Measurements from ENCODE around the gene EMILIN2. TPM values are rescaled to one million over a fixed set of nuclear protein-coding genes. Genes with fewer than 3 reads are reported as not detected.
"Not testable (repeated sequence)": the region's sequence is repeated elsewhere in the genome, so short reads cannot be mapped to it uniquely, and the experiment has no call there.

Gene EMILIN2
- total RNA-seq, 1 experiment from 2014 or later = 3.0 TPM

DNA sequence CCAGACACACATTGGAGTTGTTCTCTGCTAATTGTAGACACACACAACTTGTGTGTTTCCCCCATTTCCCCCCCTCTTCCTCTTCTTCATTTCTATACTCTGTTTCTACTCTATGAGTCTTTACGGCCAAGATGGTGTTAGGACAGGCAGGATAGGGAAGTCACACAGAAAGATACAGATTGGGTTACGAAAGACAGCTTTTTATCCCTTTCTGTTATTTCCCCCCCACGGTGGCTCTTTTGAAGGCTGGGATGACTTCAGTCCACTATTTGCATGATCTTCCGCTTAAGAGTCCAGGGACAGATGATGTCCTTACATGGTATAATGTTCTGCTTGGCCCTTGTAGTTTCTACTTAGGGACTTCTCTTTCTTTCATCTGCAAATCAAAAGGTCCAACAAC lies 1.6 kb upstream of the EMILIN2 start:
- no peak for DNase-seq (ENCODE audit: low spot score)

DNA sequence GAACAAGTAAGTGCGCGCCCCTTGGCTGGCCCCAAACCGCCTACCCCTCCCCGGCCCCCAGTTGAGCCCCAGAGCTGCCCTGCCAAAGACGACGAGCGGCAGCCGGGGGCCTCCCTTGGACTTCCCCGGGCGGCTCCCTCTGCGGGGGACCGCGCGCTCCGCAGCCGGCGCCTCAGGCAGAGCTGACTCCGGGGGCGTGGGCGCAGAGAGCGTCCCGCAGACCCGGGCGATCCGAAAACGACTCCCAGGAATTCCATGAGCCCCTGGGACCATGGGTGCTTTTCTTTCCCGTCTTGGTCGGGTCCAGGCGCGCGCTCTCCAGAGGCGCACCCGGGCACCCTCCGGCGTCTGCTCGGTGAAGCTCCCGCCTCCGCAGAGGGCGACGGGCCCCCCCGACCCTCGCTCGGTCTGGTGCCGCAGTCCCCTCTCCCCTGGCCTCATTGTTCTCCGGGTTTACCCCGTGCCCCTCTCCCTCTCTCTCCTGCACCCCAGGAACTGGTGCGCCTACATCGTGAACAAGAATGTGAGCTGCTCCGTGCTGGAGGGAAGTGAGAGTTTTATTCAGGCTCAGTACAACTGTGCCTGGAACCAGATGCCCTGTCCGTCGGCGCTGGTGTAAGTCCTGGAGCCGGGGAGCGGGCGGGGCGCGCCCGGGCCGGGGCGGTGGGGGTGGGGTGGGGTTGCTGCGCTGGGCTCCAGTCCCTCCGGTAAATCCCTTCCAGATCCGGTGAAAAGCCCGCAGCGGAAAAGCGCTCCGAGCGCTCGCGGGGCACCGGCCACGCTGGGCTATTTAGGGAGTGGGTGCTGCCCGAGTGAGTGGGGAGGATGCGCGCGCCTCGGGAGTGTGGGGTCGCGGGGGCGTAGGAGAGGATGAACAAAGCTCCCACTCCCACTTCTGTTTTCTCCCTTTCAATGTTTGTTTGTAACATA lies 776 bp downstream of the EMILIN2 start:
- DNase-seq (ENCODE audit: low spot score) = no peak

DNA sequence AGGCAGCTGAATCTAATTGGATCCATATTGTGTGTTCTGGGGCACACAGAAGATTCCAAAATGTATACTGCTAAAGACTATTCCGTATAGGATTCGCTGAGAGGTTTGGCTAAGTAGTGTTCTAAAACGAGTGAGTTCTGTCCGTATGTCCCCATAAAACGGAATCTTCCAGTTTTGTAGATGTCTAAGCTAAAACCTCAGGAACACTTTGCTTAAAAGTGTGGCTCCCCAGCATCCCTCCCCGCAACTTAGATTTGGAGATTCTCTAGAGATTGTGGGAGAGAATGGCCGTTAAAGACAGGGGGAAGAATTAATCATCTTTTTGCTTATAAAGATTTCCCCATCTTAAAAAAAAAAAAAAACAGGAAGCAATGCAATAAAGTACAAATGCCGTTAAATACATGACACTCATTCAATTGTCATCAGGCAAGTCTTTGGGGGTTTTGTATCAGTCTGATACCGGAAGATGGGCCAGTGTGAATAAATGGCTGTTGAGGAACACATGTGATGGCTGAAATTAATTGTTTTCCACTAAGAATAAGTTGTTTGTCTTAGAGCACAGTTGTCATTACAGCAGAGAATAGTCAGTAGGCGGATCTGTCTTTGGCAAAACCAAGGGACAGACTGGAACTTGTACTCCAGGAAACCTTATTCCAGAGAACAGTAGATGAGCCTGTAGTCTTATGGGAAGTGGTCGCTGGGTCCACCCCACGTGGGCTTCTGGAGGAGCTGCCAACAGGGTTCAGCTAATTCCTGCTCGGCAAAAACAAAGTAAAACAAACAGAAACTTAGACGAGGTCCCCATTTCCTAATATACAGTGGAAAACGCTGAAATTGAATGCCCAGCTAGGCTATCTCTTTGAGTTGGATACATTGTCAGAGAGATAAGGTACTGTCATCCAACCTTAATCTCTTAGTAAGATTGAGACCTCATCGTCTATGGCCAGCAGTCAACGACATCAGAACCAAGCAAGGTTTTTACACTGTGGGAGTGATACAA lies 1.7 kb downstream of the EMILIN2 start:
- DNase-seq (ENCODE audit: low spot score) = no peak

DNA sequence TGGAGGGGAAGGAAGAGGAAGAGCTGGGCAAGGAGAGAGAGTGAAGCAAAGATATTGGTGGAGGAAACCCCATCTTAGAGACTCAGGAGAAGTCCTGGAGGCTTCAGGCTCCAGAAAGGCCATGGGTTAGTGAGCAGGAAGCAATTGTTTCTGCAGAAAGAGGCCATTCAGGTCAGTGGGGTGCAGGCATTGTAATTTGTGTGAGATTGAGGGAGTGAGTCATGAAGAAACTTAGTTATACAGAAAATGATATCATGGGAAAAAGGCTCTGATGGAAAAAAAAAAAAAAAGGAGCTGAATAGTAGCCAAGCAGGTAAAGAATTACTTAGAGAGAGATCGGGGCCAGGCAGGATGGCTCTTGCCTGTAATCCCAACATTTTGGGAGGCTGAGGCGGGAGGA lies 4.0 kb downstream of the EMILIN2 start:
- DNase-seq (ENCODE audit: low spot score) = no peak

DNA sequence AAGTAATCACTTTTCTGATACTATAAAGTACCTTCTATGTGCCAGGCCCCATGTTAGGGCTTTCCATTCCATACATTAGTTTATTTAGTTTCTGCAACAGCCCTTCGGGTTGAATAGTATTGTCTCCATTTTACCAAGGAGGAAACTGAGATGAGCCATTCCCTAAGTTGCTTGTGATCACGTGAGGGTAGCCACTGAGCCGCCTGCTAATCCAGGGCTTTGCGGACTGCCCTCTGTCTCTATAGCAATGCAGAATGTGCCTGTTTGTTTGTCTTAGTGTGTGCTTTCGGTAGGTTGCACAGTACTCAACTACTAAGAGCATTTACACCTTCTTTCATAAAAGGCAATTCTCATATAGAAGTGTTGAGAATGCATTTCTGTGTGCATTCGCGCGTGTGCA lies 5.0 kb downstream of the EMILIN2 start:
- DNase-seq (ENCODE audit: low spot score) = no peak

DNA sequence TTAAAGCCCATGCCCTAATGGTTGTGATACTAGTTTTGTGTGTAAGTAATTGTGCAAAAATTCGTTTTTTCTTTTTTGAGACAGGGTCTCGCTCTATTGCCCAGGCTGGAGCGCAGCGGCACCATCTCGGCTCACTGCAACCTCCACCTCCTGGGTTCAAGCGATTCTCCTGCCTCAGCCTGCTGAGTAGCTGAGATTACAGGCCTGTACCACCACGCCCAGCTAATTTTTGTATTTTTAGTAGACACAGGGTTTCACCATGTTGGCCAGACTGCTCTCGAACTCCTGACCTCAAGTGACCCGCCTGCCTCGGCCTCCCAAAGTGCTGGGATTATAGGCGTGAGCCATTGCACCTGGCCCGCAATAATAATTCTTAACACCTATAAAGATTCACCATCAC lies 5.7 kb downstream of the EMILIN2 start:
- not testable (repeated sequence) for DNase-seq (ENCODE audit: low spot score)

DNA sequence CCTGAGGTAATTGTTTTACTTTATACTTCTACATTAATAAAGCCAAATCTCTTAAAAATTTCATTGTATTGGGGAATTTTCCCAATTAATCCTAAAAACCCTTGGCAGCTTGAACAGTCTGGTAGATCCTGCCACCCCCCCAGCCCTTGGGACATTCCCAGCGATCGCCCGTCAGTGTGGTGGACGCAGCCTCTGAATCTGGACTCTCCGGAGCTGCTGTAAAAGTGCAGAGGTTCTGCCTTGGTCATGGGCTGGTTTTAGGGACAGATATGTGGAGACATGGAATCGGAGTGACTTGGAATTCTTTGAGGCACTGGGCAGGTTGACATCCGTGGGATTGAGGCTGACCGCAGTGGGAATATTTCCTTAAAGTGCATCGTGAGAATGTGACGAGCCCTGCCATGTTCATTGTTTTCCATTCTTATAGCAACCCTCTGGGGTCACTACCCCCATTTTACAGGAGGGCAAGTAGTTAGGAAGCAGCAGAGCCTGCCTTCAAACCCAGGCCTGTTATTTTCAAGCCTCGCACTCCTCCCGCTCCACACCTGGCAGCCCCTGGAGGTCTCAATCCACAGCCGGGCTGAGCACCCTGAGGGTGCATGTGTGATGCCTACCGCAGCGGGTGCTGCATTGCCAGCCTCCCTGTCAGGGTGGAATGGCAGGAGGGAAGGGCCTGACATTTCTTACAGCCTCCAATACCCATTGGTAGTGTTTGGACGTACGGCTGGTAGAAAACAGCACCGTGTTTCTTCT lies 6.5 kb downstream of the EMILIN2 start:
- no peak for DNase-seq (ENCODE audit: low spot score)

DNA sequence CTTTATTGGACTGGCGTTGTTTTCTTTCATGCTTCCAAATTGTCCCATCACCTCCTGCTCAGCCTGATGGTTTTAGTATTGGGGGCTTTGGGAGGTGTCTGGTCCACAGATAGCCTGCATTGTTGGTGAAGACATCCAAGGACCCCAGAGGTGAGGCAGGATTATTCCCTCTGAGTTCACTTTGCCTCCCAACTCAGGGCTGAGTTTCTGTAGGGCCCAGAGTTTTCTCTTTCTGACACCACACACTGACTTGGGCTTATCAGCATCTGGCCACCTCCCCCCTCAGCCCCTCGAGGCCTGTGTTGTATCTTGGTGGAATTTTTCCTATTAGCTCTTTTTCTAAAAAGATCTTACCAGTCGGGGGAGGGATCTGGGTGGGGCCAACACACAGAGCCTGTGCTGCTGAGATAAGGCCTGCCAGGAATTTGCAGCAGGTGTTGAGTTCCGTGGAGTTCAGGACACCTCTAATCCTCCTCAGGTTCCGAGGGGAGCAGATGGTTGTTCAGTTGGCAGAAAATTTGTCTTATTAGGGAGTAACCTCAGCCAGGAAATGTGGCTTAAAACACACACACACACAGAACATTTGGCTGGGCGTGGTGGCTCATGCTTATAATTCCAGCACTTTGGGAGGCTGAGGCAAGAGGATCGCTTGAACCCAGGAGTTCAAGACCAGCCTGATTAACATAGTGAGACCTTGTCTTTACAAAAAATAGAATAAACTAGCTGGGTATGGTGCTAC lies 7.3 kb downstream of the EMILIN2 start:
- DNase-seq (ENCODE audit: low spot score) = no peak

DNA sequence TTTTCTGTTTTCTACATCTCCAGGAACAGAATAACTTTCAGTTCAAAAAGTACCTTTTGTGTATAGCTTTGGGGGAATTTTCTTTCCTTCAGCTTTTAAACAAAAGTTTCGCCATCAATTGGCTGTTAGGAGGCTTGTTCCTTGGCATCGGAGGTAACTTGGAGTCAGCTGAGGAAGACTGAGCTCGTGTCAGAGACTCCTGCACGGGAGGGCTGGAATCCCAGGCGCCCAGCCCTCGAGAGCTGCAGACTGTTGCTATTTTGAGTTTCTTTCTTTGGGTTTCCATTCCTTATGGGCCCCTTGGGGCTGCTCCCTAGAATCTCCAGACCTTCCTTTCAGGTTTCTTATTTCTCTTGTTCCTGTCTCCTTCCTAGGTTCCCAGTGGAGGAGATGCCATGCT lies 8.1 kb downstream of the EMILIN2 start:
- no peak for DNase-seq (ENCODE audit: low spot score)

DNA sequence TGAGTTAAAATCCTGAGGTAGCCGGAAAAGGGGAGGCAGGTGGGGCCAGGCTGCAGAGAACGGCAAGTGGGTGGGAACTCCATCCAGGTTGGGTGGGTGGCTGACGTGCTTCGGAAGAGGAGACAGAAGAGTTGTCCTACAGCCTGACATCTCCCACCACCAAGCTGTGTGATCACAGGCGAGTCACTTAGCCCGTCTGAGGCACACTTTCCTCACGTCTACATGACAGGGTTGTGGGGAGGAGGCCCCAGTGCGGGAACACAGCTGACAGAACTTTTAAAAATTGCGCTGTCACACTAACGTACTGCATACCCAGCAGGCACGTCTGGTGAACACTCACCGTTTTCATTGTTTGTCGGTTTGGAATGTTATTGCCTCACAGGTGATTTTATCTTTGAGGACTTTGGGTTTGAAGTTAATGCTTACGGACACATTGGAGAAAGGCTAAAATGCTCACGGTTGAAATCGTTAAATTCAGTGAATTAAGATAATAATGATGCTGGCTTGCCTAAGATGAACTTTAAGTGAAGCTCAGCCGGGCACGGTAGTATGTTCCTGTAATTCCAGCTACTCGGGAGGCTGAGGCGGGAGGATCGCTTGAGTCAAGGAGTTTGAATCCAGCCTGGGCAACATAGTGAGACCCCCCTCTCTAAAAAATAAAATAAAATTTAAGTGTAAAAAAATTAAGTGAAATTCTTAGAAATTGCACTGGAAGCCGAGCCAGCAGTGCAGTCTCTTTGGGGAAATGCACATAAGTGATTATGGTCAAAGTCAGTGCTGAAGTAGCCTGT lies 8.9 kb downstream of the EMILIN2 start:
- DNase-seq (ENCODE audit: low spot score) = no peak

DNA sequence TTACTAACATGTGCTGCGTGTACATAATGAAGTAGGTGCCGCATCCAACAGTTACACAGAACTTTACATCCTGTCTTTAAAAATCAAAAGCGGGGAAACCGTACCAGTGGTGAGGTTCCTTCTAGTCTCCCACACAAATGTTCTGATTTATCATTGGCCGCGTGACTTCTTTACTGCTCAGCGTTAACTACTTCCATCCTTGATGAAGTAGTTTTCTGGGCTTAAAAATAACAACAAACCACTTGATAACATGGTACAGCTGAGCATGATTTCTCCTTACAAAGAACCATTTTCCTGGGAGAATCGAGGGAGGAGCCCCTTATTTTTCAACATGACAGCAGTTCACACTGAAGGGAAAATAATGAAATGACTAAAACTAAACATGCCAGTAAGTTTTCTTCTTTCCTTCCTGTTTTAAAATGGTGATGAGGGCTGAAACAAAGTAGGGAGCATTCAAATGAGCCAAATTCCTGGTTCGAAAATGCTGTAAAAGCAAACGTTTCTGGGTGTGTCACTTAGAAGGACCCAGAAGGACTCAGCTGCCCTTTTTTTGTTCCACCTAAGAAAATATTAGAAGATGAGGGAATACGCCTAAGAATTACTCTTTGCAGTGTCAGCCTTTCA lies 9.9 kb downstream of the EMILIN2 start:
- no peak for DNase-seq (ENCODE audit: low spot score)

DNA sequence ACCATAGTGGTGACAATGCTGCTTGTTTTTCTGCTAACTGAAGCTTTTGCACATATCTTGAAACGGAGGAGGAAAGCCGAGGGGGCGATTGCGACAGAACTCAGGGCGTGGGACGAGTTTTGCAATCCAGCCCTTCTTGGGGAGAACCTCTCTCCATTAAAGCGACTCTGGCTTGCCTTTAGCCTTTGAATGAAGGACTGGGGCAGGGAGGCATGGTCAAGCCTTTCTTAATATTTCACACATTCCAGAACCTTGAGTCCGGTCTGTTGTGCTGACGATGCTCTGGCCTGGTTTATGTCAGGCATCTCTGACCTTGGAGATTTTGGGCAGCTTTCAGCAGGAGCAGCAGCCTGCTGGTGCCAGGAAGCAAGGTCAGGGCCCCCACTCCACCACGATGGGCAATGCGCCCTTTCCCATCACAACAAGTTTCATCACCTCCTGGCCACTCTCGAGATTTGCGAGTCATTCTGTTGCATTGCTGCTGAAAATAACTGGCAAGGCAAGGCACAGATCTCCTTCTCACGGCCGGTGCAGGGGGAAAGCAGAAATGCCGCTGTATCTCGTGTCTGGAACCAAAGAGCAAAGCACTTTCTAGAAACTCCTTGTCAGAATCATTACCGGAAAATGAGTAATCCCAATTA lies 10.8 kb downstream of the EMILIN2 start:
- DNase-seq (ENCODE audit: low spot score) = peak; percentile 19

DNA sequence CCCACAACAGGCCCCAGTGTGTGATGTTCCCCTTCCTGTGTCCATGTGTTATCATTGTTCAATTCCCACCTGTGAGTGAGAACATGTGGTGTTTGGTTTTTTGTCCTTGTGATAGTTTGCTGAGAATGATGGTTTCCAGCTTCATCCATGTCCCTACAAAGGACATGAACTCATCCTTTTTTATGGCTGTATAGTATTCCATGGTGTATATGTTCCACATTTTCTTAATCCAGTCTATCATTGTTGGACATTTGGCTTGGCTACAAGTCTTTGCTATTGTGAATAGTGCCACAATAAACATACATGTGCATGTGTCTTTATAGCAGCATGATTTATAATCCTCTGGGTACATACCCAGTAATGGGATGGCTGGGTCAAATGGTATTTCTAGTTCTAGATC lies 13.6 kb downstream of the EMILIN2 start:
- not testable (repeated sequence) for DNase-seq (ENCODE audit: low spot score)

DNA sequence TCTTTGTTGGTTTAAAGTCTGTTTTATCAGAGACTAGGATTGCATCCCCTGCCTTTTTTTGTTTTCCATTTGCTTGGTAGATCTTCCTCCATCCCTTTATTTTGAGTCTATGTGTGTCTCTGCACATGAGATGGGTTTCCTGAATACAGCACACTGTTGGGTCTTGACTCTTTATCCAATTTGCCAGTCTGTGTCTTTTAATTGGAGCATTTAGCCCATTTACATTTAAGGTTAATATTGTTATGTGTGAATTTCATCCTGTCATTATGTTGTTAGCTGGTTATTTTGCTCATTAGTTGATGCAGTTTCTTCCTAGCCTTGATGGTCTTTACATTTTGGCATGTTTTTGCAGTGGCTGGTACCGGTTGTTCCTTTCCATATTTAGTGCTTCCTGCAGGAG lies 17.2 kb downstream of the EMILIN2 start:
- DNase-seq (ENCODE audit: low spot score) = not testable (repeated sequence)

DNA sequence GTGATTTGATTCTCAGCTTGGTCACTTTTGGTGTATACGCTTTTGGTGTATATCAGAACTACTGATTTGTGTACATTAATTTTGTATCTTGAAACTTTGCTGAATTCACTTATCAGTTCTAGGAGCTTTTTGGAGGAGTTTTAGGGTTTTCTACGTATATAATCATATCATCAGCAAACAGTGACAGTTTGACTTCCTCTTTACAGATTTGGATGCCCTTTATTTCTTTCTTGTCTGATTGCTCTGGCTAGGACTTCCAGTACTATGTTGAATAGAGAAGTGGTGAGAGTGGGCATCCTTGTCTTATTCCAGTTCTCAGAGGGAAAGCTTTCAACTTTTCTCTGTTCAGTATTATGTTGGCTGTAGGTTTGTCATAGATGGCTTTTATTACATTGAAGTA lies 19.7 kb downstream of the EMILIN2 start:
- DNase-seq (ENCODE audit: low spot score) = not testable (repeated sequence)

DNA sequence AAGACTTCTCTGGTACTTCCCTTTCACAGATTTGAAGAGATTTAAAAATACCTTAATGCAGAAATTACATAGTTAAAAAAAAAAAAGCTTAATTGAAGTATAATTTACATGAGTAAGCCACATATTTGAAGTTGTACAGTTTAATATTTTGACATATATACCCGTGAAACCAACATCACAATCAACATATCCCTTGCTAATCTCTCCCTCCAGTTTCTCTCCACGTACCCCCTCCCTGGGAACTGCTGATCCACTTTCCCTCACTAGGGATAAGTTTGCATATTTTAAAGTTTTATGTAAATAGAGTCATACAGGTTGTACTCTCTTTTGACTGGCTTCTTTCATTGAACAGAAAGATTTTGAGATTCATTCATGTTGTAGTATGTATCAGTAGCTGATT lies 22.4 kb downstream of the EMILIN2 start:
- no peak for DNase-seq (ENCODE audit: low spot score)

DNA sequence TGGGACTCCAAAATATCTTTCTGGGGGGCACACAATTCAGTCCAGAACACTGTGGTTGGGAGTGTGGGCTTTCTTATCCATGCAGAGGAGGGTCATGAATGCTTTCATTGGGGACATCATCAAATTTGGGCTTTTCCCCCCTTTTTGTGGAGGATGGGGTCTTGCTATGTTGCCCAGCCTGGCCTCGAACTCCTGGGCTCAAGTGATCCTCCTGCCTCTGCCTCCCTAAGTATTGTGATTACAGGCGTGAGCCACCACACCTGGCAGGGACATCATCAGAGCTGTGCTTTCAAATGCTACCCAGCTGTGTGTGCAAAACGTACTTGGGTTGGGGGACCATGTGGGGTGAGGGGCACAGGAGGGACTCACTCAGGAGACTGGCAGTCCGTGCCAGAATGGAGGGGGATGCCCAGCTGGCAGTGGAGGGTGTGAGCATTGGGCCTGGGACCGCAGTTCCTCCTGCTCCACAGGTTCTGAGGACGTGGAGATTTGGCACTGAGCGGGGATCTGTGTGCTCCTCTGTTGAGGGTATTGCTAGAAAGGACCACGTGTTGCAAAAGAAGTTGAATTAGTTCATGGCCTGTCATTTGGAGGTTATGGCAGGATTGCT lies 24.4 kb downstream of the EMILIN2 start:
- DNase-seq (ENCODE audit: low spot score) = no peak

DNA sequence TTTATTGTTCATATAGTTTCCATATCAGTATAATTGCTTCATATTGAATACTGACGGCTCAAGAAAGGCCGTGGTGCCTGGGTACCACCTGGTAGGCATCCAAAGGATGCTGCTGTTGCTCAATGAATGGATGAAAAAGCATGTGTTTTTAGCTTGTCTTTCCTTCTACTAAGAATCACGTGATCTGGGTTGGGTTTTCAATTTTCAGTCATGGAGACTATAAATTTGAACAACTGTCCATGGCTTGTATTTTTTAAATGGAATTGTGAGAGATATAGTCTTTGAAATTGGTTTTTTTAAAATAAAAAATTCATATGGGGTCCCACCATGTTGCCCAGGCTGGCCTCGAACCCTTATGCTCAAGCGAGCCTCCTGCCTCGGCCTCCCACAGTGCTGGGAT lies 25.3 kb downstream of the EMILIN2 start:
- no peak for DNase-seq (ENCODE audit: low spot score)

DNA sequence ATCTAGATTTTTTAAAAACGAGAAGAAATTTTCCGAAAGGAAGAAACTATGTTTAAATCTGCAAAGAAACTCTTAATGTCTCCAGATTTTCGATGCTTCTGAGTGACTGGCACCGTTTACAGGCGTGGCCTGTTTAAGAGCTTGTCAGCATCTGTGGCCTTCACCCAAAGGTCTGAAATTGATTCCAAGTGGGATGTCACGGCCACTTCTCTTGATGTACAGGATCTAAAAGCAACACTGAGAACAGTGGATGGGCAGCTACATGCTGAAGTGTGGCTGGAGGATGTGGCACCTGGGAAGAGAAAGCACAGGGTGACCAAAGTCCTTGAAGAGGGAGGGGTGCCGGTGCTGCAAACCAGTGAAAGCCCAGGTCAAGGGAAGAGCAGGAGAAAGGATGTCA lies 28.0 kb downstream of the EMILIN2 start:
- DNase-seq (ENCODE audit: low spot score) = no peak

All from H4 (cell line).